ENCODE data around the gene SUPT4H1. TPM values are rescaled to one million over a fixed set of nuclear protein-coding genes. Genes with fewer than 3 reads are reported as not detected.
A peak's percentile ranks its signal among the peaks of the same experiment; 100 is the strongest.

The SUPT4H1 gene
- total RNA-seq, 5 donors from 2014 or later (not counting 1 experiment from before 2014, with no cell fraction given): 40.5 to 77.3 (median 63.2) TPM

GRCh38 chr17:58353389-58353825 lies 1.4 kb upstream of the SUPT4H1 start:
- Histone ChIP-seq H3K4me3 (ENCODE audit: control insufficient read depth in 1 of 2, extremely low read depth in 1 of 2, low read length in 1 of 2) (no peak overlapping the region), H3K9me3 (no peaks in the 10 kb centered on the region)
- peaks cover 43 to 56% (median 47%) of the 10 kb centered on the region in 3 donors for H3K4me1 Mint-ChIP-seq

GRCh38 chr17:58352596-58353388 lies 791 bp upstream of the SUPT4H1 start:
- Histone ChIP-seq H3K27ac (ENCODE audit: low read length) (peak overlapping the region; percentile 77), H3K4me1 (ENCODE audit: control insufficient read depth in 1 of 2, extremely low read depth in 1 of 2, insufficient read depth in 2 of 2, low read length in 2 of 2) (peaks cover 19 to 29% of the 10 kb centered on the region in 2 experiments), H3K9me3 (no peaks in the 10 kb centered on the region), H3K4me3 (ENCODE audit: control insufficient read depth in 1 of 2, extremely low read depth in 1 of 2, low read length in 1 of 2) (peak overlapping the region; percentile 83 to 95), H3K36me3 (ENCODE audit: control insufficient read depth in 2 of 2, extremely low read depth in 1 of 2, insufficient read depth in 1 of 2, low read length in 1 of 2) (peaks cover 0 to 48% of the 10 kb centered on the region in 2 donors), H3K27me3 (replicated peaks in 1 of 2; ENCODE audit: control insufficient read depth in 2 of 2, extremely low read depth in 1 of 2, insufficient read depth in 2 of 2, low read length in 1 of 2) (no peaks in the 10 kb centered on the region)
- DNase-seq (peak in 4 of 35 experiments; percentile 19 to 37 (median 28)), ATAC-seq (replicated peaks in 1 of 4) (peak in 1 of 4 experiments; percentile 1)
- H3K9me3 Mint-ChIP-seq: no peaks in the 10 kb centered on the region
- CTCF ChIA-PET: interaction anchor here (0.8 to 3.1 kb wide), 10 partner anchors 8 to 135 kb away, joined by 3 to 32 read pairs (median 6); partner anchors contain the start of genes HSF5 (in 1 of the 2) and RNF43 (in 1 of the 2)
- peaks cover 48 to 60% (median 54%) of the 10 kb centered on the region in 3 donors for H3K4me1 Mint-ChIP-seq
- H3K27me3 Mint-ChIP-seq: no peaks in the 10 kb centered on the region
- peaks cover 23% of the 10 kb centered on the region for H3K36me3 Mint-ChIP-seq
- WGBS (ENCODE audit: insufficient coverage): 2% methylated on average over 10 of the region's 26 CpGs
- H3K27ac Mint-ChIP-seq: peak overlapping the region; percentile 93 to 95
- peak overlapping the region; percentile 99 to 100 (median 100) for H3K4me3 Mint-ChIP-seq
- POLR2A ChIA-PET: interaction anchor here (0.6 to 2.2 kb wide), 11 partner anchors 14 to 65 kb away, joined by 3 to 20 read pairs (median 4); partner anchors contain the start of gene RNF43 (in 1 of the 2)

More at GRCh38 chr17:58353389-58353825, 1.4 kb upstream of the SUPT4H1 start:
- Histone ChIP-seq H3K4me1 (ENCODE audit: control insufficient read depth in 1 of 2, extremely low read depth in 1 of 2, insufficient read depth in 2 of 2, low read length in 2 of 2) (peaks cover 14 to 29% of the 10 kb centered on the region in 2 experiments), H3K36me3 (ENCODE audit: control insufficient read depth in 2 of 2, extremely low read depth in 1 of 2, insufficient read depth in 1 of 2, low read length in 1 of 2) (peaks cover 0 to 41% of the 10 kb centered on the region in 2 donors), H3K27ac (ENCODE audit: low read length) (peak overlapping the region; percentile 77), H3K27me3 (replicated peaks in 1 of 2; ENCODE audit: control insufficient read depth in 2 of 2, extremely low read depth in 1 of 2, insufficient read depth in 2 of 2, low read length in 1 of 2) (no peaks in the 10 kb centered on the region)
- CTCF ChIA-PET: interaction anchor here (1.1 to 3.1 kb wide), 3 partner anchors 9 to 36 kb away, joined by 3 to 32 read pairs (median 5); no protein-coding TSS in a partner anchor
- H3K9me3 Mint-ChIP-seq: no peaks in the 10 kb centered on the region
- DNase-seq (peak in 1 of 35 experiments; percentile 36), ATAC-seq (replicated peaks in 1 of 4) (no peak)
- H3K4me3 Mint-ChIP-seq: peak overlapping the region; percentile 99 to 100 (median 100)
- H3K27me3 Mint-ChIP-seq: no peaks in the 10 kb centered on the region
- H3K27ac Mint-ChIP-seq: peak overlapping the region; percentile 93 to 95
- POLR2A ChIA-PET: interaction anchor here in 1 of 2 donors (0.6 kb wide), 1 partner anchor 25 kb away, joined by 3 read pairs; no protein-coding TSS in a partner anchor
- WGBS (ENCODE audit: insufficient coverage): 80% methylated on average over 1 of the region's 4 CpGs
- H3K36me3 Mint-ChIP-seq: peaks cover 19% of the 10 kb centered on the region

GRCh38 chr17:58351182-58351581 lies 819 bp downstream of the SUPT4H1 start:
- peaks cover 0 to 56% of the 10 kb centered on the region in 2 donors for H3K36me3 ChIP-seq (ENCODE audit: control insufficient read depth in 2 of 2, extremely low read depth in 1 of 2, insufficient read depth in 1 of 2, low read length in 1 of 2)
- ATAC-seq (replicated peaks in 1 of 4) (no peak), DNase-seq (peak in 1 of 35 experiments; percentile 16)
- no CpG with 5 or more reads among the region's 4 CpGs for WGBS (ENCODE audit: insufficient coverage)
- no peaks in the 10 kb centered on the region for H3K9me3 Mint-ChIP-seq
- H3K27ac Mint-ChIP-seq: peak overlapping the region; percentile 100
- peaks cover 31 to 43% of the 10 kb centered on the region in 2 experiments for H3K4me1 ChIP-seq (ENCODE audit: control insufficient read depth in 1 of 2, extremely low read depth in 1 of 2, insufficient read depth in 2 of 2, low read length in 2 of 2)
- H3K36me3 Mint-ChIP-seq: peaks cover 33% of the 10 kb centered on the region
- ChIA-PET POLR2A (interaction anchor here (0.6 to 2.2 kb wide), 11 partner anchors 10 to 500 kb away, joined by 3 to 20 read pairs (median 4); partner anchors contain the start of gene TSPOAP1 (in 1 of the 2)), CTCF (interaction anchor here (0.6 to 3.1 kb wide), 12 partner anchors 9 to 101 kb away, joined by 3 to 32 read pairs (median 6); partner anchors contain the start of gene RNF43 (in 1 of the 2))
- H3K4me3 ChIP-seq (ENCODE audit: control insufficient read depth in 1 of 2, extremely low read depth in 1 of 2, low read length in 1 of 2): peak overlapping the region; percentile 83 to 95
- H3K27me3 ChIP-seq (replicated peaks in 1 of 2; ENCODE audit: control insufficient read depth in 2 of 2, extremely low read depth in 1 of 2, insufficient read depth in 2 of 2, low read length in 1 of 2): no peaks in the 10 kb centered on the region
- no peaks in the 10 kb centered on the region for H3K9me3 ChIP-seq
- H3K4me3 Mint-ChIP-seq: peak overlapping the region; percentile 99 to 100 (median 100)
- H3K27me3 Mint-ChIP-seq: no peaks in the 10 kb centered on the region
- peak overlapping the region; percentile 77 for H3K27ac ChIP-seq (ENCODE audit: low read length)
- peaks cover 62 to 70% (median 70%) of the 10 kb centered on the region in 3 donors for H3K4me1 Mint-ChIP-seq

GRCh38 chr17:58348038-58348437 lies 4.0 kb downstream of the SUPT4H1 start:
- Mint-ChIP-seq H3K9me3 (no peaks in the 10 kb centered on the region), H3K27ac (peak overlapping the region; percentile 69 to 87), H3K4me3 (no peak overlapping the region), H3K4me1 (peaks cover 81 to 89% (median 82%) of the 10 kb centered on the region in 3 donors), H3K27me3 (no peaks in the 10 kb centered on the region), H3K36me3 (peaks cover 47% of the 10 kb centered on the region)
- WGBS (ENCODE audit: insufficient coverage): no CpG with 5 or more reads among the region's 1 CpG
- no peak overlapping the region for H3K4me3 ChIP-seq (ENCODE audit: control insufficient read depth in 1 of 2, extremely low read depth in 1 of 2, low read length in 1 of 2)
- peaks cover 0 to 51% of the 10 kb centered on the region in 2 donors for H3K36me3 ChIP-seq (ENCODE audit: control insufficient read depth in 2 of 2, extremely low read depth in 1 of 2, insufficient read depth in 1 of 2, low read length in 1 of 2)
- H3K27me3 ChIP-seq (replicated peaks in 1 of 2; ENCODE audit: control insufficient read depth in 2 of 2, extremely low read depth in 1 of 2, insufficient read depth in 2 of 2, low read length in 1 of 2): no peaks in the 10 kb centered on the region
- H3K9me3 ChIP-seq: no peaks in the 10 kb centered on the region
- ATAC-seq (replicated peaks in 1 of 4) (no peak), DNase-seq (no peak)
- POLR2A ChIA-PET: no interaction called here
- peaks cover 57 to 65% of the 10 kb centered on the region in 2 experiments for H3K4me1 ChIP-seq (ENCODE audit: control insufficient read depth in 1 of 2, extremely low read depth in 1 of 2, insufficient read depth in 2 of 2, low read length in 2 of 2)
- H3K27ac ChIP-seq (ENCODE audit: low read length): no peak overlapping the region
- CTCF ChIA-PET: interaction anchor here (5.2 to 9.6 kb wide), 2 partner anchors 31 to 32 kb away, joined by 48 to 191 read pairs; no protein-coding TSS in a partner anchor

- peak overlapping the region in 1 of 2 donors; percentile 1 for H3K4me3 ChIP-seq (ENCODE audit: control insufficient read depth in 1 of 2, extremely low read depth in 1 of 2, low read length in 1 of 2)
- Mint-ChIP-seq H3K27me3 (no peaks in the 10 kb centered on the region), H3K4me1 (peaks cover 86 to 92% (median 87%) of the 10 kb centered on the region in 3 donors), H3K27ac (peak overlapping the region; percentile 98 to 99), H3K4me3 (peak overlapping the region; percentile 84 to 100 (median 100)), H3K36me3 (peaks cover 46% of the 10 kb centered on the region), H3K9me3 (no peaks in the 10 kb centered on the region)
- WGBS (ENCODE audit: insufficient coverage): 39% methylated on average over 3 of the region's 4 CpGs
- H3K36me3 ChIP-seq (ENCODE audit: control insufficient read depth in 2 of 2, extremely low read depth in 1 of 2, insufficient read depth in 1 of 2, low read length in 1 of 2): peaks cover 0 to 51% of the 10 kb centered on the region in 2 donors
- no peaks in the 10 kb centered on the region for H3K9me3 ChIP-seq
- no peaks in the 10 kb centered on the region for H3K27me3 ChIP-seq (replicated peaks in 1 of 2; ENCODE audit: control insufficient read depth in 2 of 2, extremely low read depth in 1 of 2, insufficient read depth in 2 of 2, low read length in 1 of 2)
- ATAC-seq (replicated peaks in 1 of 4) (no peak), DNase-seq (no peak)
- ChIA-PET CTCF (interaction anchor here (0.7 to 9.6 kb wide), 11 partner anchors 9 to 142 kb away, joined by 3 to 191 read pairs (median 19); partner anchors contain the start of genes TSPOAP1 (in 2 of the 2), HSF5 (in 1 of the 2) and RNF43 (in 1 of the 2)), POLR2A (interaction anchor here (1.1 to 1.6 kb wide), 5 partner anchors 9 to 28 kb away, joined by 4 to 25 read pairs (median 7); no protein-coding TSS in a partner anchor)
- peaks cover 61 to 72% of the 10 kb centered on the region in 2 experiments for H3K4me1 ChIP-seq (ENCODE audit: control insufficient read depth in 1 of 2, extremely low read depth in 1 of 2, insufficient read depth in 2 of 2, low read length in 2 of 2)
- H3K27ac ChIP-seq (ENCODE audit: low read length): peak overlapping the region; percentile 97
Measured at GRCh38 chr17:58345500-58345899, 6.5 kb downstream of the SUPT4H1 start.

All from T-cell (primary cell).